ENCODE measurements around the gene SYCN. TPM values are rescaled to one million over a fixed set of nuclear protein-coding genes. Genes with fewer than 3 reads are reported as not detected.

Gene SYCN
- total RNA-seq, 6 experiments from 2014 or later, result not detected

DNA sequence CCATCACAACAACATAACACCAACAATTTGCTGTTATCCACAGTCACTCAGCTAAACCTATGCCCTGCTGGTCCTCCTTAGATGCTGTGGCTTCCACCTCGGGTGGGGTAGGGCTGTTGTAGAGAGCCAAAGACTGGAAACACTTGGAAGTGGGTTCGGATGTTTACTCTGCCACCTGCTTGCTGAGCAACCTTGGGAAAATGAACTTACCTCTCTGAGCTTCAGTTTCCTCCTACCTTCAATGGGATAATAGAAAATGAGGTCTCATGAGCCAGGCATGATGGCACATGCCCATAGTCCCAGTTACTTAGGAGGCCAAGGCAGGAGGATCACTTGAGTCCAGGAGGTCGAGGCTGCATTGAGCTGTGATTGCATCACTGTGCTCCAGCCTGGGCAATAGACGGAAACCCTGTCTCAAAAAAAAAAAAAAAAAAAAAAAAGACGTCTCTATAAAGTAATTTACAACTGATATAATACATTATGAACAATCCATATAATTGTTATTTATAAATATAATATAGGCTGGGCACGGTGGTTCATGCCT lies 3.3 kb upstream of the SYCN start:
- Mint-ChIP-seq H3K4me1 (ENCODE audit: low read depth) (no peaks in the 10 kb centered on the region), H3K27me3 (ENCODE audit: insufficient read depth) (peaks cover 58% of the 10 kb centered on the region), H3K4me3 (no peak overlapping the region), H3K27ac (no peak overlapping the region), H3K36me3 (ENCODE audit: low read depth) (no peaks in the 10 kb centered on the region), H3K9me3 (no peaks in the 10 kb centered on the region)
- TF ChIP-seq, protein P1, sequence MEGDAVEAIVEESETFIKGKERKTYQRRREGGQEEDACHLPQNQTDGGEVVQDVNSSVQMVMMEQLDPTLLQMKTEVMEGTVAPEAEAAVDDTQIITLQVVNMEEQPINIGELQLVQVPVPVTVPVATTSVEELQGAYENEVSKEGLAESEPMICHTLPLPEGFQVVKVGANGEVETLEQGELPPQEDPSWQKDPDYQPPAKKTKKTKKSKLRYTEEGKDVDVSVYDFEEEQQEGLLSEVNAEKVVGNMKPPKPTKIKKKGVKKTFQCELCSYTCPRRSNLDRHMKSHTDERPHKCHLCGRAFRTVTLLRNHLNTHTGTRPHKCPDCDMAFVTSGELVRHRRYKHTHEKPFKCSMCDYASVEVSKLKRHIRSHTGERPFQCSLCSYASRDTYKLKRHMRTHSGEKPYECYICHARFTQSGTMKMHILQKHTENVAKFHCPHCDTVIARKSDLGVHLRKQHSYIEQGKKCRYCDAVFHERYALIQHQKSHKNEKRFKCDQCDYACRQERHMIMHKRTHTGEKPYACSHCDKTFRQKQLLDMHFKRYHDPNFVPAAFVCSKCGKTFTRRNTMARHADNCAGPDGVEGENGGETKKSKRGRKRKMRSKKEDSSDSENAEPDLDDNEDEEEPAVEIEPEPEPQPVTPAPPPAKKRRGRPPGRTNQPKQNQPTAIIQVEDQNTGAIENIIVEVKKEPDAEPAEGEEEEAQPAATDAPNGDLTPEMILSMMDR (IDR thresholded peaks at IDR 0.05), result no peak
- DNase-seq, result no peak

DNA sequence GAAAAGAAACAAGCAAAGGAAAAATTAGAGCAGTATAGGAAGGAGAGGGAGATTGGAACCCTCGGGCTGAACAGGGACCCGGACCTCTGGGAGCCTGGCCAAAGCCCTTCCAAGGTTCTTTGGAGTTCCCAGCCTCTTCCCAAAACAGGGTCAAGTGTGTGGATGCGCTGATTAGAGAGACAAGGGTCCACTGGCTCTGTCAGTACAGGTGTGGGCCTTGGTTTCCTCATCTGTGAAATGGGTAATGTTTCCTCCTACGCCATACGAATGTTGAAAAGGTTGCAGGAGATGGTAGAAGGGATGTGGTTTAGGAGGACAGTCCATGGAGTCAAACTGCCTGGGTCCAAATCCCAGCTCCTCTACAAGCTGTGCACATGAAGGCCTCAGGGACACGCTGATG lies 2.1 kb upstream of the SYCN start:
- H3K36me3 Mint-ChIP-seq (ENCODE audit: low read depth), result no peaks in the 10 kb centered on the region
- no peaks in the 10 kb centered on the region for H3K4me1 Mint-ChIP-seq (ENCODE audit: low read depth)
- TF ChIP-seq, protein P1 (IDR thresholded peaks at IDR 0.05), result no peak
- no peak for DNase-seq
- no peaks in the 10 kb centered on the region for H3K9me3 Mint-ChIP-seq
- H3K4me3 Mint-ChIP-seq, result no peak overlapping the region
- no peak overlapping the region for H3K27ac Mint-ChIP-seq
- peaks cover 59% of the 10 kb centered on the region for H3K27me3 Mint-ChIP-seq (ENCODE audit: insufficient read depth)

GRCh38 chr19:39205449-39205764 lies 1.3 kb upstream of the SYCN start:
- TF ChIP-seq, protein P1 (IDR thresholded peaks at IDR 0.05), result no peak
- H3K27ac Mint-ChIP-seq, result no peak overlapping the region
- no peak overlapping the region for H3K4me3 Mint-ChIP-seq
- H3K9me3 Mint-ChIP-seq, result no peaks in the 10 kb centered on the region
- no peaks in the 10 kb centered on the region for H3K36me3 Mint-ChIP-seq (ENCODE audit: low read depth)
- peaks cover 65% of the 10 kb centered on the region for H3K27me3 Mint-ChIP-seq (ENCODE audit: insufficient read depth)
- no peak for DNase-seq
- no peaks in the 10 kb centered on the region for H3K4me1 Mint-ChIP-seq (ENCODE audit: low read depth)

- no peak overlapping the region for H3K4me3 Mint-ChIP-seq
- TF ChIP-seq, protein P1 (IDR thresholded peaks at IDR 0.05), result no peak
- DNase-seq, result no peak
- H3K36me3 Mint-ChIP-seq (ENCODE audit: low read depth), result no peaks in the 10 kb centered on the region
- H3K27ac Mint-ChIP-seq, result no peak overlapping the region
- peaks cover 59% of the 10 kb centered on the region for H3K27me3 Mint-ChIP-seq (ENCODE audit: insufficient read depth)
- no peaks in the 10 kb centered on the region for H3K9me3 Mint-ChIP-seq
- H3K4me1 Mint-ChIP-seq (ENCODE audit: low read depth), result no peaks in the 10 kb centered on the region
These were observed 1.1 kb downstream of the SYCN start for GRCh38 chr19:39202998-39203355.

DNA sequence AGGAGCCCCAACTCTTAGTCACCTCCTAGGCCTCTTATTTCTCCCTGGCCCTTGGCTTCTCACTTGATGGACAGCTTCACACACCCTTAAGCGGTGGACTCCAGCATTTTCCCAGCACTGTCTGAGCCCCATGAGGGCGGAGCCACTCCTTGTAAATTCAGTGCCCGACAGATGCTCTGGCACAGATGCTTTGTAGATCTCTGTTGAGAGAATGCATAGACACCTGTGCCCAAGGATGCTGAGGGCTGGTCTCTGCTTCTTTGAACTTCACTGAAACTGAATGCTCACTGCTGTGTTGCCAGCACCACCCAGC lies 3.3 kb downstream of the SYCN start:
- no peak for DNase-seq
- H3K9me3 Mint-ChIP-seq, result no peaks in the 10 kb centered on the region
- H3K4me1 Mint-ChIP-seq (ENCODE audit: low read depth), result peaks cover 7% of the 10 kb centered on the region
- TF ChIP-seq, protein P1 (IDR thresholded peaks at IDR 0.05), result no peak
- H3K4me3 Mint-ChIP-seq, result no peak overlapping the region
- no peak overlapping the region for H3K27ac Mint-ChIP-seq
- H3K36me3 Mint-ChIP-seq (ENCODE audit: low read depth), result no peaks in the 10 kb centered on the region
- H3K27me3 Mint-ChIP-seq (ENCODE audit: insufficient read depth), result peaks cover 51% of the 10 kb centered on the region

All from HFFc6 (cell line).